SKM-1 treated with dmso at 0.1 percent for 144 hours (cell line): Measurements from ENCODE around the gene LRMDA.

Experiments
- DNase-seq: peaks from one replicate; lab custom pipeline; 2025; ENCODE audit not compliant: unreplicated experiment; lab: John Stamatoyannopoulos, UW

The LRMDA gene

DNA sequence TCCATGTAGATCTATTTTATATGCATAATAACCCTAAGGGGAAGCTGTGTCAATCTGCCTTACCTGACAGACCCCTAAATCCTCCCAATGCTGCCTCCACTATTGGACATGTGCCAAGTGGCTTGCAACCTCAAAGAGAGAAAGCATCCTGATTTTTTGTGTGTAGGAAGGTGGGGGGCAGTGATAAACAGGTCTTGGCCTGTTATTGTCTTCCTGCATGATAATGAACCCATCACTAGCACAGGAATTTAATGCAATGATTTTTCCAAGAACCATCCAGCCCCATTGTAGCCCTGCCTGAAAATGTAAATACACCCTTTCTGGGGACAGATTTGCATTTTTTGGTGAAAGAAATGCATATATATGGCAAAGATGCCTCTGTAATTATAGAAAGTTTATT lies 850.2 kb downstream of the LRMDA start:
- no peak for DNase-seq

DNA sequence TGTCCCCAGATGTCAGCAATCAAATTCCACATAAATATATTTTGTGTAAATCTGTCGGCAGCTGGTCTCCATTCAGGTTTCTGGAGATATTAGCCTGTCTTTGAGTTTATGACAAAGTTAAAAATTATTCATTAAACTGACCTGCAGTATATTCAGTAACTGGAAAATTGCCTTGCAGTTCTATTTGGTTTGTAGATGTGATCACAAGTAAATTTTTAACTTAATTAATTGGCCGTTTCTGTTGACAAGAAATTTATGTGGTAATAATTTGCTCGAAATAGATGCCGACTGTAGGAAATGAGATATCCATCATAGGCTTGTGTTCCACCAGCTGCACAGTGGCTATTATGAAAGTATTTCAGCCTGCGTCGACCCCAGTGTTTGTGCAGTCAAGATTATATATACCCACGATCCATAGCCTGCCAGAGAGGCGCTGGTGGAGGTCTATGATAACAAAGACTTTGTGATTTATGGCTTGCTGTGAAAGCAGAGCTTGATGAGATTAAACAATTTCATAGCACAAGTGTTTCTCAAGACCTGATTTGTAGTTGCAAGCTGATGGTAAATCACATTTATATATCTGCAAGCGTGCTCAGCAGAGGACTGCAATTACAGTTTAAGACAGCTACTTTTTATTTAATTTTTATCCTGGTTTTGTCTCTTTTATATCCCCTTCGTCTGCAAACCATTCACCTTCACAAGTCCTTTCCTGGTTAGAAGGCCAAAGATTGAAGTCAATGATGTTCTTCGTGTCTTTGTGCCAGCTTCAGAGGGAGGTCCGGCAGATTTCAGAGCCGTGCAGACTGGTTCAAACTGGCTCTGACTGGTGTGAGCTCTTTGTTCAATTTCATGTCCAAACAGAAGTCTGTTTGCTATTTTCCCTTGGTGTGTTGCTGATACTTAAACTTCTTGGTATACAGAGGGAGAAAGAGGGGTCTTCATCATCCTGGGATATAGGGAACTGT lies 850.9 kb downstream of the LRMDA start:
- DNase-seq: no peak

DNA sequence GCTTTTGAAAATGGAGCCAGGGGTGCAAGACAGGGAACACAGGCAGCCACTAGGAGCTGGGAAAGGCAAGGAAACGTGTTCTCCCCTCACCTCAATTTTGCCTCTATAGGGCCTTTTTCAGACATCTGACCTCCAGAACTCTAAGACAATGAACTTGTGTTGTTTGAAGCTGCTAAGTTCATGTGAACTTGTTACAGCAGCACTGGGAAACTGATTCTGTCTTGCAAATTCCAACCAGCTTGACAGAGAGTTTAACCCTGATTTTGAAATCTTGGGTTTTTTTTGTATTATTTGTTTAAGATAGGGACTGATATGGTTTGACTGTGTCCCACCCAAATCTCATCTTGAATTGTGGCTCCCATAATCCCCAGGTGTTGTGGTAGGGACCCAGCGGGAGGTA lies 852.9 kb downstream of the LRMDA start:
- DNase-seq: no peak

DNA sequence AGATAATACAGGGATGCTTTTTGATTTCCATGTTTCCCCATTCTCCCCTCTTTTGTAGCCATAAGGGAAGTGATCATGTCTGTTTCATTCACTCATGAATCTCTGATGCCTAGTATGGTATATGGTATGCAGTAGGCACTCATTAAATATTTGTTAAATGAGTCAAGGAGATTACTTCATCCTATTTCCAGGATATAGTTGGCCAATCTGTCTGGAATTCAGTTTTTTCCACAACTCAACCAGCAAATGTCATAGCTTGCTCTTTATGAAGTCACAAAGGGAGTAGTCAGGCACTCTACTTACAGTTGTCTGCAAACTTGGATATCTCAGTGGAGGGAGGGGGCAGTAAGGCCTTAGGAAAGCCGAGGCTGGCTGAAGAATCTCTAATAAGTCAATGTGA lies 853.6 kb downstream of the LRMDA start:
- DNase-seq: no peak

DNA sequence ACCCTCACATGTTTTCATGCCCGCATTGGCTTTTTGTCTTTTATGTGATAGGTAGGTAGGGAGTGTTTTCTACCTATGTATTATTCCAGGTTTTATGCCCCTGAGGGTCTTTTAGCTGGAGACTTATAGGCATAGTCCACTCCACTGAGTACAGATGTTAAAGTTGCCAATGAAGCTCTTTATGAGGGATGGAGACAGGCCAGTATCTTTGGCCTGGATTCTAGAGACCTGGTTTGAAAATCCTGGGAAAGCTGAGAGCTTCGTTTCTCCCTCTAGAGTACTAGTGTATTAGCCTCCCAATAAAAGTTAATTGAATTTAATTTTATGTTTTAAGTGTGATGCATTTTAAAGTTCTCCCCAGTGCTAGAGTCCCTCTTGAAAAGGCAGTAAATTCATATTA lies 854.1 kb downstream of the LRMDA start:
- DNase-seq: no peak

DNA sequence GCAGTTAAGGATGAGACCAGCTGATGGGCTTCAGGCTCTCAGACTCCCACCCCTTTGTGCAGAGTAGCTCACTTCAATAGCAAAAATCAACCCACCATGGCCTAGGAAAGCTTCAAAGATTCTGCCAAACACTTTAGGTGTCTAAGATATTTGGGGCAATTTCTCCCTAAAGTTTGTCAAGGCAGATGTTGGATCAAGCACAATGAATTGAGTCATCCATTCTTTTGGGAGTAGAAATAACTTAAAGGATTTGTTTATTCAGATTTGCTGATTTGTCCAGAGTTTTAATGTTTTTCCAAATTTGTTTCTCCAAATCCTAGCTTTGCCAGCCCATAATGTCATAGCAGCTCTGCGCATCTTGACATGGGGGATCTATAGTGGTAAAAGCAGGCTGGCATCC lies 855.1 kb downstream of the LRMDA start:
- no peak for DNase-seq

DNA sequence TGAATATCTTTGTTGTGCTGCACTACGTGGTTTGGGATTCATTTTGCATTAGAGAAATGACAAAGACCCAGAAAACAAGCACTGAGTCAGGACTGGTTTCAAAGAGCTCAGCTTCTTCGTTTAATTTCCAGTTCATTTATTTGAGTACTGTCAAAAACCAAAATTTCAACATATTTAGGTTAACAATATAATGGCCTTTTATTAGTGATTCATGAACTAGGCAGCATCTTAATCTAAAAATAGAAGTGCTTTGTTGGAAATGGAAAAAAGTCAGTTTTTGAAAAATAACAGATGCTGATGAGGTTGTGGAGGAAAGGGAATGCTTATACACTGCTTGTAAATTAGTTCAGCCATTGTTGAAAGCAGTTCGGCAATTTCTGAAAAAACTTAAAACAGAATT lies 856.4 kb downstream of the LRMDA start:
- no peak for DNase-seq

DNA sequence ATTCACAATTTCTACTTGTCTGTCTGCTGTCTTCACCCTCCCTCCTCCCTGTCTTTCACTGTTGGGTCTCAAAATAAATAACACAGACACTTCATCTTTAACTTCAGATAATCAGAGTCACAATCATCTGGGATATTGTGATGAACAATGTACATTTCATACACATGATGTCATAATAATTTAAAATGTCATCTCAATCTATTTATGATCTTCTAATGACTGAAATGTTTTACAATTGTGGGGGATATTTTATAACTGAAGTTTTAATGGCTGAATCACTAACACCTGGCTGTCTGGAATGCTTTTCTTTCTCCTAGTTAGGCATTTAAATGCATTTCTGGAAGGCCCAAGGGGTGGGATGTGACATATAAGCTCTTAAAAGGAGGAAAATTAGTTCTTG lies 859.8 kb downstream of the LRMDA start:
- DNase-seq: no peak

DNA sequence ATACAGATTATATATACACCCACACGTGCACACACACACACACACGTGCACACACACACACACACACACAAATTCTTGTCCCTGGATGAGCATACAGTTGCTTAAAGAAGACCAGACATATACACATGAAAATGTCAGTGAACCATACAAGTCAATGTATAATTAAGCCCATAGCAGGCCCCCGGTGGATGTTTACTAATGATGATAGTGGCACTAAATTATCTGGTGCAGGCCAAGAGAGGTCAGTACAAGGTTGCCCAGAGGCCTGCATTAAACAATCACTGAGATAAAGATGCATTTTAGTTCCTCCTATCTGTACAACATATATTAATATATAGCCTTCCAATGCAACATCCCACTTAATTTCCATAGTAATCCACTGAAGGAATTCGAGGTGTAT lies 860.5 kb downstream of the LRMDA start:
- DNase-seq: no peak

DNA sequence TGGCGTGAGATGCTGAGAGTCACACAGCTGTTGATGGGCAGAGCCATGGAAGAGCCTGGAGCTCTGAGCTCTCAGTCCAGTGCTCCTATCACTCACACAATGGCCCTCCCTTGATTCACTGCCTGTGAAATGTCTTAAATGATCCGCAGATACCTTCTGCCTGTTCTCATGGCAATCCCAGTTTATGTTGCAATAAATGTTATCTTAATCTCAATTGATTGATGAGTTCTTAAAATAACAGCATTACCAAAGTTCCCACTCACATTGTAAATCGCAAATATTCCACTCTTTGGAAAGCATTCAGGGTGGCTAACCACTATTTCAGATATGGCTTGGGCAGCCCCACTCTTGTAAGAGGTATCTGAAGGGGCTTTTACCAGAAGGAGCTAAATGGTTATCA lies 865.5 kb downstream of the LRMDA start:
- no peak for DNase-seq

DNA sequence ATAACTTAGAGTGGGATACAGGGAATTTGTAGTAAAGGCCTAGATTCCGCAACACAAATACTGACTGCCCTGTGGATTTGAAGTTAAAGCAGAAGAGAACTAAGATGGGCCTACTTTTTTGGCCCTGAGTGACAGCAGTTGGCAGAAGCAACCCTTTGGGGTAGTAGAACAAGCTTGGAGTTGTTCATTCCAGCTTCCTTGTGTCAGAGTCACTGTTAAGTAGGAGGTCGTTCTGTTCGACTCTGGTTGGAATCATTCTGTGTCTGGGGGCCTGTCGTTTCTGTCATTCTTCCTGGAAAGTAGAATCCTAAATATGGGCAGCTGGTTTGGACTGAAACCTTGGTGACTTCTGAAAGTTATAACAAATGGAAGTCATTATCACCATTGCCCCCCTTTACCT lies 865.9 kb downstream of the LRMDA start:
- DNase-seq: no peak

DNA sequence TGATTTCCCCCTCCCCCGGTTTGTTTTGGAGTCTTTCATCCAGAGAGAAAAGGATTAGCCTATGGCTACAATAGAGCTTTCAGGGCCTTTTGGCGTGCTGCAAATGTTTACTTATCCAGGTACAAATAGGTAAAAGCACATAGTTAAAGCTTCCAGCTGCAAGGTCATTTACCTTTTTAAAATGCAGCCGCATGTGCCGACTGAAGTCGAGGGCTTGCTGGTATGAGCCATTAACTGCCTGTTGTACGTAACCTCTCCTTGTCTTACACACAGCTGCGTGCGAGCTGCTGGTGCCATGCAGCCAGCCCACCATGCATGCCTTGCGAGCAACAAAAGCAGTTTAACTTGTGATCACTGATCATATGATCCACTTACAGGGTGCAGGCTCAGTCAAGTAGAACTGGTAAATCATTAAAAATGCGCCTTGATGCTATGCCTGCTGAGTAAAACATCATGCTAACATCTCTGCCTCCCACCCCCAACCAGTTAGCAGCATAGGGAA lies 866.4 kb downstream of the LRMDA start:
- no peak for DNase-seq

DNA sequence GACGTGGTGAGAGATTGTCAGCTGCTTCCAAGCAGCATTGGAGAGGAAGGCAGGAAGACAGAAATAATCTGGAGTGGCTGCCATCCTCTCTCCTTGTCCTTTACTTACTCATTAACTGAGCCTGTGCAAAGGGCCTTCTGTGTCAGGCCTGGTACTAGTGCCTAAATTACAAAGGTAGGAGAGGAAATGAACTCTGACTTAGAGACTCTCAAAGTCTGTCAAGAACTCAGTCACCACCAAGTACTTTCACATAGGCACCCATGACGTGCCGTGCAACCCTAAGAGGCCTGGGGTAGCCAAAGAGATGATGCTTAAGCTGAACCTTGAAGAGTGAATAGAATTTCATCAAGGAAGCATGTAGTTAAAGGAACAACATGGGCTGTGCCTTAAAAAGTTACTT lies 866.9 kb downstream of the LRMDA start:
- no peak for DNase-seq

DNA sequence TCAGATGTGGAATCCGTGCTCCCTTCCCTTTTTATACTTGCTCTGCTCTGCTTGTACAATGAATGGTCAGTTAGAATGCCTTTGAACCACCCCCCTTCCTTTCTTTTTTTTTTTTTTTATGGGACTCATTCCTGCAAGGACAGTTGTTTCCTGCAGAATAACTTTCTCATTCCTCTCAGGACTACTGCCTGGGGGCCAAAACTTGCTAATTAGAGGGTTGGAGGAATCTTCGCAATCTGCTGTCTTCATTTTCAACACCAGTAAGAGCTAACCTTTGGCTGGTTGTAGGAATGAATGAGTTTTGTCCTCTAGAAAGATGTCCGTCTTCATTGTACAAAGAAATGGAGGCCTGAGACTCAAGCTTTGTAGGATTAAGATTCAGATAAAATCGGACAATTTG lies 868.1 kb downstream of the LRMDA start:
- DNase-seq: no peak

DNA sequence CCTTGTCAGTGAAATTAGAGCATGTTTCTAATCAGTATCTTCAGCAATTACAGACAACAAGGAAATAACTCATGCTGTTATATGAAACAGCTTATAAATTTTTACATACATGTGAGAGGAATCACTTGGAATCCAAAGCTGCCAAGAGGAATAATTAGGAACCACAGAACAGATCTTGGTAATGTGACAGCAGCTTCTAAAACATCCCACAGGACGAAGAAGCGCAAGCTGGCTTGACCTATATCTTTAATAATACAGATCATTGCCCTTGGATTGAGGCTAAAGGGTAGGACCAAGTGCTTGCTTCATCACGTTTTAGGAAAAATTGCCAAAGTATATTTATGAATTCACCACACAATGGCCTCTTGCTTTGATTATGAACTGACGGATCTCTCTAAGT lies 869.8 kb downstream of the LRMDA start:
- DNase-seq: no peak

DNA sequence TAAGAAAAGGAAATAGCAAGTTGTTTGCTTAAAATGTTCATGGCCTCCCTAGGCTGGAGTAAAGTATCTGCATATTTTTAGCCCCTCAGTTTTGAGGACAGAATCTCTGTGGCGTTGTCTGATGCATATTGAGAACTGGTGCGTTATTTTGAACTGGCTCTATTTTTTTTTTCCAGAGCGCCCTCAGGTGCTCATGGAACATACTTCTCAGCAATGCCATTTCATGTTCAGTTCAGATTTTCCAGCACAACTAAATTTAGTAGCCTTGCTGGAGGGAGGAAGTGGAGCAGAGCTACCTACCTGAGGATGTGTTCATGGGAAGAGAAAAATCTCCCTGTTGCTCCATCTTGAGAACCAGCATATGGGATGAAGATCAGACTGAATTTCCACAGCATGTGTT lies 870.5 kb downstream of the LRMDA start:
- DNase-seq: no peak

DNA sequence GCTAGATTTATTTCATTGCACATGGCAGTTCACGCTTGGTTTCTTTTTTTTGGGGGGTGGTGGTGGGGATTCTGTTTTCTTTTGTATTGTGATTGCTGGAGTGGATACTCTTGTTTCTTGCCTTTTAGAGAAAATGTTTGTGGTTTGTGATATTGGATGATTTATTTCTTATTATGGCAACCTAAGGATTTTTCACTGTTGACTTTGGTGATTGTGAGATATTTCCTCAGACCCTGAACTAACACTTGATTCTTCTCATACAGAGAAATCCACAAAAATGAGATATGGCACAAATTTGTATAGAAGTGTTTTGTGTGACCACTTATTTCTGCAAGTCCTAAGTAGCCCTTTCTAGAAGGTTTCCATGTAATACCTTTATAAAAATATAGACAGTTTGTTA lies 871.1 kb downstream of the LRMDA start:
- no peak for DNase-seq

DNA sequence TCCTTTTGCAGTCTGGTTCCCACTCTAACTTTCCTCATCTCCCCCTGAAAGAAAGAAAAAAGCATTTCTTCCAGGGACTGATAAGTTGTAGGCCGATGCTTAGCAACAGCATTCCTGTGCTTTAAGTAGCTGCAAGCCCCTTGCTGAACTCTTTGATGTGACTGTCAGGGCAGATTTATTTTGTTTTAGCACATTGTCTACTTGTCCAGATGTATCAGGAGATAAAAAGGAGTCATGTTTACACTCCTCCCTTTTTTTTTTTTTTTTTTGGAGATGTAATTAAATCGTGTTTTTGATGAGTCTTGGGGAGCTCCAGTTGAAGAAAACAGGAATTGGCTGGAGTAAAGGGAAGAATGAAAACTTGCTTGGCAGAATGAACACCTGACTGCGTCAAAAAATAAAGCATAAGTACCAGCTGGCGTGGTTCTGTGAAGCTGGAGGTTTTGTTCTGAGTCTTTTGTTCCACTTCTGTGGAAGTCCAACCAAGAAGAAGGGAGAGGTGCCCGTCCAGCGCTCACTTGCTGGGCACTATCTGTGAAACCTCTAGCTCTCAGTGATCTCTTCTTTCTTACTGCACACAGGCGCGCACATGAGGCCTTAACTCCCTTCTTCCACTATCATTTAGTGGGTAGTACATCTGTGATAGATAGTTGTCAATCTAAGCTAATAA lies 871.7 kb downstream of the LRMDA start:
- no peak for DNase-seq

DNA sequence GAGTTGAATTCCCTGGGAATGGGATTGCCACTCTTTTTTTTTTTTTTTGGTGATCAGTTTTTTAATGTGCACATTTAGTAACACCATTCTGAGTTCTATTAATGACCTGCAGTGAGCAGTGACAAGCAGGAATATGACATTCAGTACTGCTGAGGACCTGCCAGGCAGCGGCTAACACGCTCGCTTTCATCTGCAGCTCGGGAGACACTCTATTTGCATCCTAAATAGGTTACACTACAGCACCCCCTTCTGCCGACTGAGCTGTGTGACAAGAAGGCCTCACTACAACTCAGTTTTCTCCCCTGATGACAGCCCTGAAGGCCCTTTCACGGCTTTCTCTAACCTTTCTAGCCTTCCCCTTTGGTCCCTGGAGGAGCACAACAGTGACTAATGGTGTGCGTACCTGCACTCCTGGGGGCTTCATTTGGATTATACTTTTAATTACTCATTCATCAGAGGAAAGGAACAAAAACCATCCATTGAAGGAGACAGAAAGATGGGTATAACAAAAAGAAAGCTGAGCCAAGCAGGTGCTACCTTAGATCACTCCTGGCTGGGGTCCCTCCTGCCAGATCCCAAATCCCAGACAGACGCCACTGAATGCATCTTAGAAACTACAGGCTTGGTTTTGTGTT lies 872.4 kb downstream of the LRMDA start:
- peak; percentile 28 for DNase-seq

DNA sequence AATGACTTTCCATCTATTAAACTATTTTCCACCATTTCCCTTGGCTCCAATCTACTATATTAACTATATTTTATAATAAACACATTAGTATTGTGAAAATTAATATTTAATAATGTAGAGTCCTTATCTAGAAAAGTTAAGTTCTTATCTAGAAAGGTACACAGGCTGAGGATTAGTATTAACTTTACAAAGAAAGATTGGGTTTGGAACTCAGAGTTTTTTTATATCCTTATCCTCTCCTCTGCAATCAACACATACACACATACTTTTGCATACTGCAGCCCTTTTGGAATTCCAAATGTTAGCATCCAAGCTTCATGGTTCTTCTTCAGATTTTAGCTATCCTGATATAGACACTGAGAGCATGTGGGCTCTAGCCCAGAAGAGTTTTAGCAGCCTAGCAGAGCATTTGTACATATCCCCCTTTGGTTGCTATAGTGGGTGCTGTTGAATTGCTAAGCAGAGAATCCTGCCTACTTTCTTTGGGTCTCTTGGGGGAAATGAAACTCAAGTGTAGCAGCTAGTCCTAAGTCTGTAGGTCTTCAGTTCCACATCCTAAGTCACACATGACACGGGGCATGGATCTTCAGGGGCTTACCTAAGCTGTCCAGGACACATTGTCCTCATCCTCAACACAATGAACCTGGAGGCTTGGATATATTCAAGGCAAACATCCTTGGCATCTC lies 874.6 kb downstream of the LRMDA start:
- no peak for DNase-seq

DNA sequence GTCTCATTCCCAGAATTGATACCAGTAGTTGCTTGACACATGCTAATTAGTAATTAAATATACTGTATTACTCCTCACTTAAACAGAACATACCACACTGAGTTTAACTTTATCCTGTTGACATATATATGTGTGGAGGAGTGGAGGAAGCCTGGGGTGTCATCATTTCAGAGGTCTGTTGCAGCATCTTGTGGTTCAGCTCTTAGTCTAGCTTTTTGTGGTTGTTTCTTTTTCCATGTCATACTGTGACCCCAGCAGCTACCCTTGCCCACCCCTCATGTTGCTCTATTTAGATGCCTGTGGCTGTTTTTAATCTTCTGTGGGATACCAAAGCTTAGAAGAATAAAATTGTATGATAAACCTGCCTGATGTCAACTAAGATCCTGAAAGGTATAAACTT lies 875.4 kb downstream of the LRMDA start:
- peak; percentile 88 for DNase-seq
